Adrenal gland (tissue), 12 donors: ENCODE measurements around the gene TMEM141. TPM values are rescaled to one million over a fixed set of nuclear protein-coding genes. Genes with fewer than 3 reads are reported as not detected.
"Not testable (repeated sequence)": the region's sequence is repeated elsewhere in the genome, so short reads cannot be mapped to it uniquely, and the experiment has no call there.

Experiments used
- DNase-seq, 7 donors: peaks; one replicate each; pipeline ENCODE4 v3.0.0-alpha.2; 2019 to 2020
- H3K27ac ChIP-seq, 5 donors: fragments of 200-600 bp; sonication (generic) in 4 of 5; 1 replicate in 3 of 5; 2 replicates in 2 of 5; pipeline versions ENCODE4 v1.5.1 to v1.8.0; 2016 to 2020; ENCODE audit warnings: mild to moderate bottlenecking in 1 of 5
- H3K27me3 ChIP-seq: fragments of 200-600 bp; 2 replicates; pipeline ENCODE4 v1.8.0; 2021
- H3K36me3 ChIP-seq, 2 donors: fragments of 200-600 bp; replicated peaks in 1 of 2; 1 replicate in 1 of 2; 2 replicates in 1 of 2; pipeline versions ENCODE4 v1.5.1 to v1.8.0; 2018 to 2022
- H3K4me1 ChIP-seq, 2 donors: fragments of 200-600 bp; replicated peaks in 1 of 2; 1 replicate in 1 of 2; 2 replicates in 1 of 2; pipeline versions ENCODE4 v1.5.1 to v1.8.0; 2018 to 2021
- H3K4me3 ChIP-seq, 4 donors: fragments of 200-600 bp; sonication (generic) in 3 of 4; one replicate each; pipeline ENCODE4 v1.5.1; 2016 to 2018
- H3K9me3 ChIP-seq, 3 donors: fragments of 200-600 bp; sonication (generic) in 1 of 3; replicated peaks in 1 of 3; 1 replicate in 2 of 3; 2 replicates in 1 of 3; pipeline versions ENCODE4 v1.5.1 to v1.8.0; 2016 to 2021
- CTCF ChIP-seq, 6 experiments: fragments of 450-650 bp in 4 of 6; fragments of 200-600 bp in 2 of 6; sonication (generic) in 1 of 6; IDR thresholded peaks; 1 replicate in 5 of 6; 2 replicates in 1 of 6; pipeline versions ENCODE4 v1.5.1 to v1.8.0; 2016 to 2021; ENCODE audit warnings: antibody characterized with exemption in 6 of 6, mild to moderate bottlenecking in 2 of 6, moderate library complexity in 1 of 6
- POLR2A ChIP-seq, 2 donors: fragments of 450-650 bp; IDR thresholded peaks; one replicate each; pipeline ENCODE4 v1.6.1; 2017; ENCODE audit warnings: antibody characterized with exemption in 2 of 2, mild to moderate bottlenecking in 2 of 2, moderate library complexity in 1 of 2
- WGBS, 4 donors: extraction: QIAGEN DNeasy Blood & Tissue Kit in 2 of 4; methylation state at CpG; one replicate each; pipeline versions ENCODE4 v1.1.5 to v1.1.7; 2013 to 2017; 5-methylcytosine and 5-hydroxymethylcytosine counted together
- intact Hi-C, 2 donors: fragments of 100-400 bp; cut with DNase I; formaldehyde crosslinking; loops; one replicate each; pipeline versions ENCODE4 v1.14.1 to v1.15.0; 2022 to 2023
- polyA plus RNA-seq, 3 donors: library from polyadenylated mRNA; stranded (reverse); fragments of 200-250 nt in 2 of 3; fragments of 350-450 nt in 1 of 3; fragmentation: Illumina TruSeq in 1 of 3; extraction: RNeasy Lipid Tissue Mini Kit (QIAGEN cat#74804) in 1 of 3; gene quantifications; one replicate each; pipeline ENCODE4 v1.2.3, GENCODE V29; 2013 to 2014
- total RNA-seq, 9 donors: library from RNA; depleted of rRNA in 4 of 9; stranded (reverse); fragments of >200 nt in 4 of 9; fragments of 120-200 nt in 1 of 9; fragmentation: NEBNext Ultra II Directional in 1 of 9; extraction: Animal tissue kit (Norgen Biotek cat#: 25700) in 1 of 9; gene quantifications; one replicate each; pipeline versions ENCODE4 v1.1.0 to v1.2.4, GENCODE V29; 2013 to 2023
- donor health status: healthy with polysubstance abuse.
- donor health status: Bipolar disorder and iron deficiency.
- donor health status: DM: yes; HTN: yes; CAD: no.
- donor health status: DM: no; HTN: no; CAD: no.
- donor health status: DM: no; HTN: no; CAD: no.
- donor health status: DM: yes; HTN: yes; CAD: no.

TMEM141 gene
- total and polyA plus RNA-seq, 12 donors: 31.3 to 94.8 (median 58.9) TPM

DNA sequence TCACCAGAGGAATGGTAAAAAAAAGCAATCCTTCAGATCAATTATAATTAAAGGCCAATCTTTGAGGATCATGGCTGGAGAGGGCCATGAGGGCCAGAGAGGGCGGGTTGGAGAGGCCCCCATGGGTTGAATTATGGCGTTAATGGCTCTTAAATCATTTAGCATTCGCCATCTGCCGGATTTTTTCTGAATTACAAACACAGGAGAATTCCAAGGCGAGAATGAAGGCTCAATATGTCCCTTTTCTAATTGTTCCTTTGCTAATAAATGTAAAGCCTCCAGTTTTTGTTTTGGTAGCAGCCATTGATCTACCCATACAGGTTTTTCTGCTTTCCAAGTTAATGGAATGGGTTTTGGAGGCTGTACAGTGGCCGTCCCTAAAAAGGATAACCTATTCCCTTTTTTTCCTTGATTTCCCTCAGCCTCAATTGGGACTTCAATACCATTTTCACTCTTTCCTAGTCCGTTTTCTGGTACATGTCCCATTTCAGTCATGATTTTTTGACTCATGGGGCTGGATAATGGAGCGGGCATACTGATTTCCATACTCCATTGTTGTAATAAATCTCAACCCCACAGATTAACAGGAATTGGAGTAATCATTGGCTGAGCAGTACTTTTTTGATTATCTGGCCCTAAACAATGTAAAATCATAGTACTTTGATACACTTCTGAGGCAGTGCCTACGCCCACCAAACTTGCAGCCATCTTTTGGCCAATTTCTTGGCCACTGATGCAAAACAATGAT is 6.7 kb upstream of the TMEM141 start:
- TF ChIP-seq CTCF (IDR thresholded peaks at IDR 0.05) (peak; percentile 18 to 56 (median 38)), POLR2A (IDR thresholded peaks at IDR 0.05) (no peak)
- no peak for DNase-seq
- no peaks in the 10 kb centered on the region for H3K9me3 ChIP-seq
- intact Hi-C loops: loop anchor here in 1 of 2 donors (10.0 kb wide), 1 partner anchor 450 kb away; the partner anchor contains the start of gene SLC34A3
- WGBS, 4 donors: 52 to 65% (median 57%) methylated on average over 9 of the region's 9 CpGs
- no peaks in the 10 kb centered on the region for H3K36me3 ChIP-seq
- peak overlapping the region in 2 of 5 donors; percentile 74 to 78 for H3K27ac ChIP-seq
- peaks cover 0 to 3% of the 10 kb centered on the region in 2 donors for H3K4me1 ChIP-seq
- no peak overlapping the region for H3K4me3 ChIP-seq
- no peaks in the 10 kb centered on the region for H3K27me3 ChIP-seq

DNA sequence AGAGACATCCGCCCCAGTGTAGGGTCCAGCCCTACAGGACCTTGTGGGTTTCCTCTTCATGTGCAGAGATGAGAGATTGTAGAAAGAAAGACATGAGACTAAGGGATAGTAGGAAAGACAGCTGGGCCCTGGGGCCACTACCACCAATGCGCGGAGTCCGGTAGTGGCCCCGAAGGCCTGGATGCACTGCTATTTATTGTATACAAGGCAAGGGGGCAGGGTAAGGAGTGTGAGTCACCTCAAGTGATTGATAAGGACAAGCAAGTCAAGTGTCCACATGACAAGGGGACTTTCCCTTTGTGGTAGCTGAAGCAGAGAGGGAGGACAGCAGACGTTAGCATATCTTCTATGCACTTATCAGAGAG is 6.2 kb upstream of the TMEM141 start:
- peak in 2 of 7 donors; percentile 61 to 70 for DNase-seq
- intact Hi-C loops: loop anchor here (5.0 to 10.0 kb wide), 3 partner anchors 247 to 450 kb away; partner anchors contain the start of genes FUT7 (in 1 of the 2) and SLC34A3 (in 1 of the 2)
- peak overlapping the region in 3 of 5 donors; percentile 61 to 78 (median 74) for H3K27ac ChIP-seq
- H3K4me1 ChIP-seq: peaks cover 0 to 3% of the 10 kb centered on the region in 2 donors
- 60 to 78% (median 66%) methylated on average over 6 of the region's 6 CpGs for WGBS, 4 donors
- H3K4me3 ChIP-seq: no peak overlapping the region
- no peaks in the 10 kb centered on the region for H3K27me3 ChIP-seq
- TF ChIP-seq POLR2A (IDR thresholded peaks at IDR 0.05) (no peak), CTCF (IDR thresholded peaks at IDR 0.05) (no peak)
- H3K36me3 ChIP-seq: no peaks in the 10 kb centered on the region
- H3K9me3 ChIP-seq: no peaks in the 10 kb centered on the region

DNA sequence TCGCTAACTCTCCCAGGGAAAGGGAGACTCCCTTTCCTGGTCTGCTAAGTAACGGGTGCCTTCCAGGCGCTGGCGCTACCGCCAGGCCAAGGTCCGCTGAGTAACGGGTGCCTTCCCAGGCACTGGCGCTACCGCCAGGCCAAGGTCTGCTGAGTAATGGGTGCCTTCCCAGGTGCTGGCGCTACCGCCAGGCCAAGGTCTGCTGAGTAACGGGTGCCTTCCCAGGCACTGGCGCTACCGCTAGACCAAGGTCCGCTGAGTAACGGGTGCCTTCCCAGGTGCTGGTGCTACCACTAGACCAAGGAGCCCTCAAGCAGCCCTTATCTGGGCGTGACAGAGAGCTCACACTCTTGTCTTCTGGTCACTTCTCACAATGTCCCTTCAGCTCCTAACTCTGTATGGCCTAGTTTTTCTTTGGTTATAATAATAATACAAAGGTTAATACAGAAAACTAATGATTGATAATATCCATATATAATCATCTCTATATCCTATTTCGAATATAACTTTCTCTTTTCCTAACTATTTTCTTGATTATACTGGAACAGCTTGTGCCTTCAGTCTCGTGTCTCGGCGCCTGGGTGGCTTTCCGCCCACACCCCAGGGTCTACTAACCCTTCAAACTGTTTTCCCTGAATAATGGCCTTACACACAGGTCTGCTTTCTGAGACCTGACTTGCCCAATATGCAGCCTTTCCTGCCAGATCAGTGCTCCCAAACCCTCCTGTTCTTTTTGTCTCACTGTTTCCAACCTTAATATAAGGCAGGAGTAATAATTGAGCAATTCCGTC is 5.4 kb upstream of the TMEM141 start:
- not testable (repeated sequence) for H3K9me3 ChIP-seq, H3K36me3 ChIP-seq, H3K27me3 ChIP-seq, H3K4me1 ChIP-seq, H3K4me3 ChIP-seq
- WGBS, 4 donors: 54 to 63% (median 57%) methylated on average over 21 to 23 of the region's 23 CpGs
- peak in 6 of 7 donors; percentile 62 to 73 (median 68) for DNase-seq
- H3K27ac ChIP-seq: peak overlapping the region in 3 of 5 donors; percentile 61 to 78 (median 74)
- intact Hi-C loops: loop anchor here (5.0 to 10.0 kb wide), 3 partner anchors 247 to 449 kb away; partner anchors contain the start of genes FUT7 (in 1 of the 2) and SLC34A3 (in 1 of the 2)

GRCh38 chr9:136786451-136786850 is 4.7 kb upstream of the TMEM141 start:
- Histone ChIP-seq H3K9me3 (no peaks in the 10 kb centered on the region), H3K27me3 (no peaks in the 10 kb centered on the region), H3K4me3 (no peak overlapping the region), H3K36me3 (no peaks in the 10 kb centered on the region), H3K4me1 (peaks cover 5 to 10% of the 10 kb centered on the region in 2 donors), H3K27ac (no peak overlapping the region)
- intact Hi-C loops: loop anchor here (5.0 to 10.0 kb wide), 3 partner anchors 246 to 448 kb away; partner anchors contain the start of genes FUT7 (in 1 of the 2) and SLC34A3 (in 1 of the 2)
- TF ChIP-seq POLR2A (IDR thresholded peaks at IDR 0.05) (no peak), CTCF (IDR thresholded peaks at IDR 0.05) (no peak)
- 65 to 75% (median 71%) methylated on average over 10 of the region's 10 CpGs for WGBS, 4 donors
- no peak for DNase-seq

DNA sequence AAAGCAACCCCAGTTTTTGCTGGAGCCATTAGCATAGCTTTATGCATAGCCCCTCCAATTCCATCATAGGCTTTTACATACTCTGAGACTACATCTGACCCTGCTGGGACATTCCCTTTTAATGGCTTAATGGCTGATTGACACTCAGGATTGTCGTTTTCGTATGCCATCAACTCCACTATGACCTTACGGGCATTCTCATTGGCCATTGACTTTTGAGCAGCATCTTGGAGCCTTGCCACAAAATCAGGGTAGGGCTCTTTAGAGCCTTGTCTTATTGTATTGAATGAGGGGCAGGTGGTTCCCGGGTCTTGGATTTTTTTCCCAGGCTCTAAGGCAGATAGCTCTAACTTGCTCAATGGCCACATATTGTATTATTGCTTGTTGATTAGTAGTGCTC is 4.2 kb upstream of the TMEM141 start:
- not testable (repeated sequence) for H3K9me3 ChIP-seq, H3K36me3 ChIP-seq, DNase-seq, H3K27ac ChIP-seq, H3K27me3 ChIP-seq, H3K4me3 ChIP-seq
- intact Hi-C loops: loop anchor here (5.0 to 10.0 kb wide), 3 partner anchors 245 to 448 kb away; partner anchors contain the start of genes FUT7 (in 1 of the 2) and SLC34A3 (in 1 of the 2)
- H3K4me1 ChIP-seq: peaks cover 5 to 16% of the 10 kb centered on the region in 2 donors
- whole genome bisulfite sequencing, 4 donors: 43 to 50% (median 46%) methylated on average over 4 of the region's 4 CpGs
